ENCODE measurements around the gene TSPO.

DNA sequence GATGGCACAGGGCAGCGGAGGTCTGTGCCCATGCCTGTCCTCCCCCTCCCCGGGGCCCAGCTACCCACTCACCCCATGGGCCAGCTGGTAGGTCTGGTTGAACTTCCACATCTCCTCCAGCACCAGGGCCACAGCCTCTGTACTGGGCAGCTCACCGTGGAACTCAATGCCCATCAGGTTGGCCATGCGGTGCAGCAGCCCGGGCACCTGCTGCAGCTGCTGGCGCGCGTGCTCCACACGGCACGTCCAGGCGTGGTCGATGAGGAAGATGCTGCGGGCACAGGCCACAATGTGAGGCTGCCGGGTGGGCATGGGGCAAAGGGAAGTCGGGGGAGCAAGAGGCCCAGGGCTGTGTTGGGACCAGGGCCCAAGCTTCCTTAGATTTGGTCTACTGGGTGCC lies 29.3 kb downstream of the TSPO start:
- TF ChIP-seq, protein P1, sequence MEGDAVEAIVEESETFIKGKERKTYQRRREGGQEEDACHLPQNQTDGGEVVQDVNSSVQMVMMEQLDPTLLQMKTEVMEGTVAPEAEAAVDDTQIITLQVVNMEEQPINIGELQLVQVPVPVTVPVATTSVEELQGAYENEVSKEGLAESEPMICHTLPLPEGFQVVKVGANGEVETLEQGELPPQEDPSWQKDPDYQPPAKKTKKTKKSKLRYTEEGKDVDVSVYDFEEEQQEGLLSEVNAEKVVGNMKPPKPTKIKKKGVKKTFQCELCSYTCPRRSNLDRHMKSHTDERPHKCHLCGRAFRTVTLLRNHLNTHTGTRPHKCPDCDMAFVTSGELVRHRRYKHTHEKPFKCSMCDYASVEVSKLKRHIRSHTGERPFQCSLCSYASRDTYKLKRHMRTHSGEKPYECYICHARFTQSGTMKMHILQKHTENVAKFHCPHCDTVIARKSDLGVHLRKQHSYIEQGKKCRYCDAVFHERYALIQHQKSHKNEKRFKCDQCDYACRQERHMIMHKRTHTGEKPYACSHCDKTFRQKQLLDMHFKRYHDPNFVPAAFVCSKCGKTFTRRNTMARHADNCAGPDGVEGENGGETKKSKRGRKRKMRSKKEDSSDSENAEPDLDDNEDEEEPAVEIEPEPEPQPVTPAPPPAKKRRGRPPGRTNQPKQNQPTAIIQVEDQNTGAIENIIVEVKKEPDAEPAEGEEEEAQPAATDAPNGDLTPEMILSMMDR (IDR thresholded peaks at IDR 0.05): no peak
- no peak for TF ChIP-seq ZFX (IDR thresholded peaks at IDR 0.05; ENCODE audit: borderline replicate concordance)

Measured in 22Rv1 (cell line).